ENCODE data around the gene PTPN23. TPM values are rescaled to one million over a fixed set of nuclear protein-coding genes. Genes with fewer than 3 reads are reported as not detected.

PTPN23 gene
- total and polyA plus RNA-seq, 2 of the 8 experiments (the other 6 are each of a cell fraction or from before 2014, with no cell fraction given), result 2.9 to 46.7 TPM

GRCh38 chr3:47420044-47420430 lies 39.2 kb downstream of the PTPN23 start:
- H3K23ac ChIP-seq (ENCODE audit: insufficient read length), result no peak overlapping the region
- POLR2A ChIA-PET (ENCODE audit: partially characterized antibody), result interaction anchor here (1.6 kb wide), 1 partner anchor 39 kb away, joined by 5 read pairs; the partner anchor contains the start of gene PTPN23
- H3K4me1 ChIP-seq (replicated peaks in 1 of 4; ENCODE audit: control insufficient read depth in 3 of 4, insufficient read depth in 4 of 4, low read length in 3 of 4), result peaks cover 0 to 2% (median 0%) of the 10 kb centered on the region in 4 experiments; a peak in 2 of 7 replicates
- H2BK120ac ChIP-seq (replicated peaks; ENCODE audit: low read depth, low read length), result no peak overlapping the region
- no peak overlapping the region for H4K8ac ChIP-seq (ENCODE audit: extremely low read depth, insufficient read depth, low read length)
- H3K23me2 ChIP-seq (ENCODE audit: low read depth, low read length), result no peaks in the 10 kb centered on the region
- H2AK5ac ChIP-seq (ENCODE audit: low read depth, low read length), result no peak overlapping the region
- H3K56ac ChIP-seq (replicated peaks; ENCODE audit: insufficient read length, low read depth, low read length), result no peak overlapping the region
- no peak overlapping the region for H2BK15ac ChIP-seq (ENCODE audit: low read length)
- no peak overlapping the region for H2BK5ac ChIP-seq (ENCODE audit: low read depth, low read length)
- H3K14ac ChIP-seq (ENCODE audit: insufficient read length), result no peak overlapping the region
- no peak overlapping the region for H3K9ac ChIP-seq (replicated peaks in 1 of 4; ENCODE audit: extremely low read depth in 1 of 4, low read depth in 3 of 4, low read length in 3 of 4)
- peaks cover 3 to 31% (median 8%) of the 10 kb centered on the region in 4 experiments; a peak in 5 of 8 replicates for H3K36me3 ChIP-seq (ENCODE audit: control insufficient read depth in 2 of 4, insufficient read depth in 4 of 4, low read length in 3 of 4)
- no peak overlapping the region for H2AFZ ChIP-seq (ENCODE audit: low read length)
- no peak overlapping the region for H3K4me3 ChIP-seq (ENCODE audit: extremely low read depth in 1 of 4, insufficient read depth in 2 of 4, low read depth in 3 of 4, low read length in 4 of 4)
- no peak overlapping the region for H3K18ac ChIP-seq (ENCODE audit: extremely low read depth, low read length)
- no peak overlapping the region for H2BK20ac ChIP-seq (ENCODE audit: low read length)
- no peak for FAIRE-seq
- H3K9me3 ChIP-seq (ENCODE audit: insufficient read depth in 2 of 2, low read depth in 1 of 2, low read length in 1 of 2), result peaks cover 0 to 7% of the 10 kb centered on the region in 2 experiments; a peak in 1 of 4 replicates
- H3K27ac ChIP-seq (ENCODE audit: low read depth, low read length), result no peak overlapping the region
- H3K79me2 ChIP-seq (ENCODE audit: control insufficient read depth in 1 of 2, insufficient read depth in 2 of 2, low read length in 2 of 2), result no peaks in the 10 kb centered on the region
- CTCF ChIA-PET (ENCODE audit: partially characterized antibody), result interaction anchor here (0.6 to 6.5 kb wide), 10 partner anchors 8 to 375 kb away, joined by 3 to 66 read pairs (median 6); no protein-coding TSS in a partner anchor
- H3K4me2 ChIP-seq (ENCODE audit: insufficient read depth in 1 of 2, low read depth in 2 of 2, low read length in 2 of 2), result no peak overlapping the region
- H3K79me1 ChIP-seq (ENCODE audit: low read depth, low read length), result no peaks in the 10 kb centered on the region
- WGBS, 2 experiments (ENCODE audit: extremely low coverage in 1 of 2, insufficient coverage in 1 of 2, insufficient read length in 1 of 2, insufficient replicate concordance in 2 of 2, low coverage in 1 of 2, low lambda C conversion rate in 2 of 2, missing lambda C conversion rate in 1 of 2), result 82% methylated on average over 5 of the region's 5 CpGs; no CpG with 5 or more reads in 1 of the 2 experiments
- H4K5ac ChIP-seq (ENCODE audit: insufficient read length, low read depth, low read length), result no peak overlapping the region
- no peak overlapping the region for H2BK12ac ChIP-seq (ENCODE audit: low read depth, low read length)
- no peak for DNase-seq (ENCODE audit: low read depth in 1 of 2, low spot score in 2 of 2)
- H3K27me3 ChIP-seq (replicated peaks in 1 of 4; ENCODE audit: control insufficient read depth in 3 of 4, extremely low read depth in 1 of 4, insufficient read depth in 3 of 4, low read length in 3 of 4), result no peaks in the 10 kb centered on the region
- peaks cover 4 to 15% of the 10 kb centered on the region in 2 experiments for H4K20me1 ChIP-seq (replicated peaks in 1 of 2; ENCODE audit: control insufficient read depth in 1 of 2, insufficient read depth in 2 of 2, low read length in 2 of 2)
- no peak overlapping the region for H3K4ac ChIP-seq (replicated peaks; ENCODE audit: insufficient read length, low read depth, low read length)
- H4K91ac ChIP-seq (replicated peaks; ENCODE audit: insufficient read length, low read length), result no peak overlapping the region
- TF ChIP-seq SP4 (IDR thresholded peaks at IDR 0.05; ENCODE audit: low read length) (no peak), JUND (IDR thresholded peaks at IDR 0.05; ENCODE audit: low read length) (no peak), RNF2 (IDR thresholded peaks at IDR 0.05; ENCODE audit: borderline replicate concordance, low read depth, low read length, missing control alignments, poor library complexity, severe bottlenecking) (no peak), RXRA (IDR thresholded peaks at IDR 0.05; ENCODE audit: insufficient read depth, low read depth, low read length) (no peak), POLR2A (IDR thresholded peaks at IDR 0.05; ENCODE audit: control extremely low read depth in 1 of 2, low read depth in 2 of 2, low read length in 2 of 2) (no peak), PHF8 (conservative IDR thresholded peaks at IDR 0.05; ENCODE audit: low read depth, low read length) (no peak), POLR2AphosphoS5 (IDR thresholded peaks at IDR 0.05; ENCODE audit: low read depth, low read length) (no peak), SIRT6 (IDR thresholded peaks at IDR 0.05; ENCODE audit: low read length) (no peak), SP1 (IDR thresholded peaks at IDR 0.05; ENCODE audit: low read depth, low read length) (no peak), TAF7 (optimal IDR thresholded peaks at IDR 0.05; ENCODE audit: borderline replicate concordance, low read depth, low read length) (no peak), NRF1 (IDR thresholded peaks at IDR 0.05; ENCODE audit: low read depth, low read length) (no peak), JUN (IDR thresholded peaks at IDR 0.05; ENCODE audit: low read depth, low read length) (no peak), E2F6 (IDR thresholded peaks at IDR 0.05) (no peak)
- TF ChIP-seq, protein P1, sequence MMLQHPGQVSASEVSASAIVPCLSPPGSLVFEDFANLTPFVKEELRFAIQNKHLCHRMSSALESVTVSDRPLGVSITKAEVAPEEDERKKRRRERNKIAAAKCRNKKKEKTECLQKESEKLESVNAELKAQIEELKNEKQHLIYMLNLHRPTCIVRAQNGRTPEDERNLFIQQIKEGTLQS (IDR thresholded peaks at IDR 0.05; ENCODE audit: insufficient read depth, low read depth, low read length), result no peak
